ENCODE data around the gene TMEM184C. TPM values are rescaled to one million over a fixed set of nuclear protein-coding genes. Genes with fewer than 3 reads are reported as not detected.

Gene TMEM184C
- total and polyA plus RNA-seq, 2 of the 8 experiments (the other 6 are each of a cell fraction or from before 2014, with no cell fraction given) = 11.1 to 42.4 TPM

- TF ChIP-seq GABPA (IDR thresholded peaks at IDR 0.05; ENCODE audit: borderline replicate concordance, insufficient read depth, low read length) = no peak
- TF ChIP-seq SUZ12 (IDR thresholded peaks at IDR 0.05; ENCODE audit: low read length) = no peak
- TF ChIP-seq SRF (IDR thresholded peaks at IDR 0.05; ENCODE audit: low read depth, low read length) = no peak
Measured at GRCh38 chr4:147607471-147607870, 9.7 kb upstream of the TMEM184C start (continued).

All from H1 (cell line).